Measurements from ENCODE around the gene EEIG1.

DNA sequence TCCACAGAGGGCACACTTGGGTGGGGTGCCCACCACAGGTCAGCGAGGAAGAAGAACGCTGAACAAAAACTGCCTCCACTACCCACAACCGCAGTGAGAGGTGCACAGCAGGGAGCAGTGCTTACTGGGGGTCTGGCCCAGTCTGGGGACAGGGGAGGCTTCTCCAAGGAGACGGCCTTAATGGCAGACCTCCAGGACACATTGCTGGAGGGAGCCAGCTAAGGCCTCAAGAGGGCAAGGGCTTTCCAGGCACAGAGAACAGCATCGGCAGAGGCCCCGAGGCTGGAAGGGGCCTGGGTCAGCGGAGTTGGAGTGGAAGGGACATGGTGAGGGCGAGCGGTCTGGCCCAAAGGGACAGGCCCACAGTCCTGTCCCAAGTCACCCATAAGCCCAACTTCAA is 34.8 kb downstream of the EEIG1 start:
- TF ChIP-seq, protein P1, sequence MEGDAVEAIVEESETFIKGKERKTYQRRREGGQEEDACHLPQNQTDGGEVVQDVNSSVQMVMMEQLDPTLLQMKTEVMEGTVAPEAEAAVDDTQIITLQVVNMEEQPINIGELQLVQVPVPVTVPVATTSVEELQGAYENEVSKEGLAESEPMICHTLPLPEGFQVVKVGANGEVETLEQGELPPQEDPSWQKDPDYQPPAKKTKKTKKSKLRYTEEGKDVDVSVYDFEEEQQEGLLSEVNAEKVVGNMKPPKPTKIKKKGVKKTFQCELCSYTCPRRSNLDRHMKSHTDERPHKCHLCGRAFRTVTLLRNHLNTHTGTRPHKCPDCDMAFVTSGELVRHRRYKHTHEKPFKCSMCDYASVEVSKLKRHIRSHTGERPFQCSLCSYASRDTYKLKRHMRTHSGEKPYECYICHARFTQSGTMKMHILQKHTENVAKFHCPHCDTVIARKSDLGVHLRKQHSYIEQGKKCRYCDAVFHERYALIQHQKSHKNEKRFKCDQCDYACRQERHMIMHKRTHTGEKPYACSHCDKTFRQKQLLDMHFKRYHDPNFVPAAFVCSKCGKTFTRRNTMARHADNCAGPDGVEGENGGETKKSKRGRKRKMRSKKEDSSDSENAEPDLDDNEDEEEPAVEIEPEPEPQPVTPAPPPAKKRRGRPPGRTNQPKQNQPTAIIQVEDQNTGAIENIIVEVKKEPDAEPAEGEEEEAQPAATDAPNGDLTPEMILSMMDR (IDR thresholded peaks at IDR 0.05): no peak
- TF ChIP-seq POLR2A (IDR thresholded peaks at IDR 0.05): no peak
